Lung (tissue), 12 donors: ENCODE measurements around the gene RELN. TPM values are rescaled to one million over a fixed set of nuclear protein-coding genes. Genes with fewer than 3 reads are reported as not detected.

Experiments
- ATAC-seq: fragments of 200-7000 bp; cut with Tn5 transposase; one replicate; pipeline ENCODE4 v1.9.1; 2020; ENCODE audit warnings: moderate number of reproducible peaks; ENCODE audit not compliant: insufficient read depth, low FRiP score
- DNase-seq, 3 donors: peaks; one replicate each; pipeline ENCODE4 v3.0.0-alpha.2; 2013 to 2017
- H3K27ac ChIP-seq, 2 donors: one replicate each; pipeline ENCODE4 v1.5.1; 2013; ENCODE audit warnings: mild to moderate bottlenecking in 2 of 2, moderate library complexity in 2 of 2, control low read depth in 1 of 2, inconsistent platforms in 1 of 2, low read depth in 1 of 2, low read length in 1 of 2
- H3K27me3 ChIP-seq, 3 donors: one replicate each; pipeline ENCODE4 v1.5.1; 2013; ENCODE audit warnings: low read length in 2 of 3; ENCODE audit not compliant: control insufficient read depth in 3 of 3, insufficient read depth in 3 of 3
- H3K36me3 ChIP-seq, 4 donors: one replicate each; pipeline ENCODE4 v1.5.1; 2013; ENCODE audit warnings: low read length in 4 of 4, mild to moderate bottlenecking in 1 of 4, moderate library complexity in 1 of 4; ENCODE audit not compliant: control insufficient read depth in 4 of 4, insufficient read depth in 4 of 4
- H3K4me1 ChIP-seq, 5 donors: one replicate each; pipeline ENCODE4 v1.5.1; 2013; ENCODE audit warnings: low read length in 5 of 5, mild to moderate bottlenecking in 2 of 5, moderate library complexity in 1 of 5; ENCODE audit not compliant: control insufficient read depth in 5 of 5, insufficient read depth in 5 of 5
- H3K4me3 ChIP-seq: one replicate; pipeline ENCODE4 v1.5.1; 2013; ENCODE audit warnings: mild to moderate bottlenecking, control low read depth, moderate library complexity
- H3K9ac ChIP-seq, 2 donors: one replicate each; pipeline ENCODE4 v1.5.1; 2013; ENCODE audit warnings: low read length in 2 of 2, control low read depth in 1 of 2; ENCODE audit not compliant: insufficient read depth in 1 of 2
- H3K9me3 ChIP-seq, 4 donors: one replicate each; pipeline ENCODE4 v1.5.1; 2013; ENCODE audit warnings: low read length in 3 of 4, mild to moderate bottlenecking in 1 of 4, moderate library complexity in 1 of 4; ENCODE audit not compliant: control insufficient read depth in 4 of 4, insufficient read depth in 3 of 4
- CTCF ChIP-seq: IDR thresholded peaks from 2 replicates; pipeline ENCODE4 v1.5.1; 2012; ENCODE audit warnings: mild to moderate bottlenecking; ENCODE audit errors: control extremely low read depth, extremely low read depth
- WGBS, 2 donors: extraction: QIAGEN DNeasy Blood & Tissue Kit; methylation state at CpG; one replicate each; pipeline ENCODE4 v1.1.7; 2013; 5-methylcytosine and 5-hydroxymethylcytosine counted together
- polyA plus RNA-seq, 2 donors: library from polyadenylated mRNA; stranded (reverse); fragments of 200-250 nt; gene quantifications; one replicate each; pipeline ENCODE4 v1.2.1, GENCODE V29; 2013
- total RNA-seq, 2 donors: library from RNA; depleted of rRNA in 1 of 2; stranded (reverse); fragments of >200 nt in 1 of 2; gene quantifications; one replicate each; pipeline ENCODE4 v1.2.1, GENCODE V29; 2014 to 2021
- donor health status: control.
- donor health status: control.
- donor health status: Bipolar disorder and iron deficiency.
- donor health status: healthy.
- donor health status: DM: yes; HTN: yes; CAD: no.

RELN gene
- total and polyA plus RNA-seq, 4 donors = 0.24 to 7.7 (median 2.0) TPM

- DNase-seq (no peak), ATAC-seq (no peak)
- Histone ChIP-seq H3K4me3 (no peak overlapping the region), H3K27ac (no peak overlapping the region), H3K9me3 (peaks cover 0 to under 1% (median 0%) of the 10 kb centered on the region in 4 donors), H3K9ac (no peak overlapping the region), H3K4me1 (no peaks in the 10 kb centered on the region), H3K36me3 (no peaks in the 10 kb centered on the region), H3K27me3 (no peaks in the 10 kb centered on the region)
- 62 to 67% methylated on average over 1 of the region's 1 CpG for WGBS, 2 donors
- no peak for TF ChIP-seq CTCF
Observed at GRCh38 chr7:103799298-103799697, 190.2 kb downstream of the RELN start.

DNA sequence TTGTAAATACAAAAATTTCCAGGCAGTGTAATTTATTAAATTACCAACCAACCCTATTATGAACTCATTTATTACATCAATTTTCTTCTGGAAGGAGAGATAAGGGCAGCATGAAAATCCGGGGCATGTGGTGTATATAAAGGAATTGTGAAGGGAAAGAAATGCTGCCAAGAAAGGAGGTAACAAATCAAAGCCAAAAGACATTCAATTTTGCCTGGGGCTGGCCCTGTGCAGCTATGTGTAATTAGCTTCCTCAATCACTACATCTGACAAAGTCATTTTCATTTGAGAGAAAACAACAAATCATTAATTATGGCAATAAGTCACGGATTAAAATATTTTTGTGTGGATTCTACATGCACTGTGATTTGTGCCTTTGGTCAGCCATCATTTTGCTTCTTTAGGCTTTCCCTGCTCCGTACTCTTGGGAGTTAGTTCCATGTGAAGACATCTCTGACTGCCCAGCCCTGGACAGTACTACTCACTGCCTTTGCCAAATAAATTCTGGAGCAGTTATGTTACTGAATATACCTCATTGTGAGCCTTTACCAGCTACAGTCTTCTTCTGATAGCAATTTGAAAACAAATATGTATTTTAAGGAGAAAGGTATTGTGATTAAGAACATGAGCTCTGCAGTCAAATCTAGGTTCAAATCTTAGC is 191.7 kb downstream of the RELN start:
- H3K27ac ChIP-seq = no peak overlapping the region
- TF ChIP-seq CTCF = no peak

DNA sequence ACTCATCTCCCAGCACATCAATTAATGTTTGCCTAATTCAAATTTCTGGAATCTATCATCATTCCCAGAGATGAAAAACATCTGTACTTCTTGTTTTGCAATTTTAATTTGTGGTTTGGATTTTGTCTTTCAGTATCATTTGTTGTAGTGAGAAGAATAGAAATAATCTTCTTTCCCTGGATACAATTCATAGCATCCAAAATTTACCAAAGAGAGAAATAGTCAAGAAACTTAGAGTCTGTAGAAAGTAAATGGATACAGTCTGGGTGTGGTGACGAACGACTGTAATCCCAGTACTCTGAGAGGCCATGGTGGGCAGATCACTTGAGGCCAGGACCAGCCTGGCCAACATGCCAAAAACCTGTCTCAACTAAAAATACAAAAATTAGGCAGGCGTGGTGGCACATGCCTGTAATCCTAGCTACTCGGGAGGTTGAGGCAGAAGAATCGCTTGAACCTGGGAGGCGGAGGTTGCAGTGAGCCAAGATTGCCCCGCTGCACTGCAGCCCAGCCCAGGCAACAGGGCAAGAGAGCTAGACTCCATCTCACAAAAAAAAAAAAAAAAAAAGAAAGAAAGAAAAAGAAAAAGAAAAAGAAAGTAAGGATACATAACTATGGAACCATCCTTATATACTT is 193.0 kb downstream of the RELN start:
- Histone ChIP-seq H3K4me3 (no peak overlapping the region), H3K27me3 (no peaks in the 10 kb centered on the region), H3K9ac (no peak overlapping the region), H3K9me3 (peaks cover 0 to 2% (median 0%) of the 10 kb centered on the region in 4 donors), H3K36me3 (no peaks in the 10 kb centered on the region), H3K4me1 (no peaks in the 10 kb centered on the region), H3K27ac (no peak overlapping the region)
- ATAC-seq (no peak), DNase-seq (no peak)
- TF ChIP-seq CTCF = no peak
- 93 to 94% methylated on average over 7 of the region's 7 CpGs for WGBS, 2 donors

More for the DNA sequence above, 191.7 kb downstream of the RELN start:
- DNase-seq (no peak), ATAC-seq (no peak)
- no peaks in the 10 kb centered on the region for H3K27me3 ChIP-seq
- WGBS, 2 donors = 66 to 76% methylated on average over 3 of the region's 3 CpGs
- no peaks in the 10 kb centered on the region for H3K4me1 ChIP-seq
- no peaks in the 10 kb centered on the region for H3K36me3 ChIP-seq
- peaks cover 0 to 2% (median 0%) of the 10 kb centered on the region in 4 donors for H3K9me3 ChIP-seq
- no peak overlapping the region for H3K4me3 ChIP-seq
- no peak overlapping the region for H3K9ac ChIP-seq
